Effector memory CD4-positive, alpha-beta T cell (primary cell): ENCODE measurements around the gene RBMS1.

Source experiments
- DNase-seq, 3 donors: peaks; one replicate each; pipeline ENCODE4 v3.0.0-alpha.2; 2020
- H3K27ac ChIP-seq: 2 replicates; pipeline ENCODE4 v1.7.0; 2013; ENCODE audit warnings: mild to moderate bottlenecking, low read length, moderate library complexity; ENCODE audit not compliant: insufficient read depth, poor library complexity, severe bottlenecking
- H3K27me3 ChIP-seq: replicated peaks from 2 replicates; pipeline ENCODE4 v1.7.0; 2013; ENCODE audit warnings: mild to moderate bottlenecking, low read length; ENCODE audit not compliant: insufficient read depth, control insufficient read depth, poor library complexity, severe bottlenecking
- H3K36me3 ChIP-seq: 2 replicates; pipeline ENCODE4 v1.7.0; 2013; ENCODE audit warnings: mild to moderate bottlenecking, low read length, moderate library complexity; ENCODE audit not compliant: control insufficient read depth, insufficient read depth
- H3K4me1 ChIP-seq: 2 replicates; pipeline ENCODE4 v1.7.0; 2013; ENCODE audit warnings: low read length, mild to moderate bottlenecking; ENCODE audit not compliant: control insufficient read depth, insufficient read depth, poor library complexity, severe bottlenecking
- H3K4me3 ChIP-seq: 2 replicates; pipeline ENCODE4 v1.7.0; 2013; ENCODE audit warnings: low read length, low read depth, mild to moderate bottlenecking; ENCODE audit not compliant: insufficient read depth, poor library complexity, severe bottlenecking
- H3K9me3 ChIP-seq: 2 replicates; pipeline ENCODE4 v1.7.0; 2013; ENCODE audit warnings: mild to moderate bottlenecking, low read length, moderate library complexity; ENCODE audit not compliant: control insufficient read depth

The RBMS1 gene

DNA sequence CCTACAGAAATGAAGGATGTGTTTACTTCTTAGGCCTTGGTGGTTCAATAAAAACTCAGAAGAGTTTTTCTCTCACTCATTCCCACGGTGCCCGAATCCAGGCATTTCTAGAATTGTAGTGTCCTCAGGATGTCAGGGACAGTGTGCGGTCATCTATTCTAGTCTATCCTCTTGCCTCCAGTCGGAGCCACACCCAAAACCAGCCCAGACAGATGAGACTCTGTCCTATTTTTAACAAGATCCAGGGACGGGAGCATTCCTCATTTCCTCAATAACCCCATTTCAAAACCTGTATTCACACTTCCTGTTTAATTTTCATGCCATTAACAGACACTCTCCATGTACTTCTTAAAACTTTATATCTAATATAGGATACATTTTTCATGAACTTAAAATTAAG, 11.6 kb upstream of the RBMS1 start:
- H3K4me1 ChIP-seq: no peaks in the 10 kb centered on the region
- H3K27ac ChIP-seq: no peak overlapping the region
- H3K27me3 ChIP-seq: no peaks in the 10 kb centered on the region
- no peaks in the 10 kb centered on the region for H3K36me3 ChIP-seq
- H3K9me3 ChIP-seq: no peaks in the 10 kb centered on the region
- H3K4me3 ChIP-seq: no peak overlapping the region
- DNase-seq: no peak

DNA sequence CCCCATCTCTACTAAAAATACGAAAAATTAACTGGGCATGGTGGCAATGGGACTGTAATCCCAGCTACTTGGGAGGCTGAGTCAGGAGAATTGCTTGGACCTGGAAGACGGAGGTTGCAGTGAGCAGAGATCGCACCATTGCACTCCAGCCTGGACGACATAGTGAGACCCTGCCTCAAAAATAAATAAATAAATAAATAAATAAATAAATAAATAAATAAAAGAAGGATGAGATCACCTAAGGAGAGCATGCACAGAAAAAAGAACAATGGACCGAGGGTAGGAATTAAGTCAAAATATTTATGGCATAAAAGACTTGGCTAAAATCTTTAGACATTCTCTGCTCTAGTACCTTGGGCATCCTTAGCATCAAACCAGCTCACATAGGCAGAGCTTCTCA, 8.9 kb upstream of the RBMS1 start:
- no peak for DNase-seq
- Histone ChIP-seq H3K27ac (no peak overlapping the region), H3K4me3 (no peak overlapping the region), H3K36me3 (no peaks in the 10 kb centered on the region), H3K4me1 (no peaks in the 10 kb centered on the region), H3K9me3 (no peaks in the 10 kb centered on the region), H3K27me3 (no peaks in the 10 kb centered on the region)

DNA sequence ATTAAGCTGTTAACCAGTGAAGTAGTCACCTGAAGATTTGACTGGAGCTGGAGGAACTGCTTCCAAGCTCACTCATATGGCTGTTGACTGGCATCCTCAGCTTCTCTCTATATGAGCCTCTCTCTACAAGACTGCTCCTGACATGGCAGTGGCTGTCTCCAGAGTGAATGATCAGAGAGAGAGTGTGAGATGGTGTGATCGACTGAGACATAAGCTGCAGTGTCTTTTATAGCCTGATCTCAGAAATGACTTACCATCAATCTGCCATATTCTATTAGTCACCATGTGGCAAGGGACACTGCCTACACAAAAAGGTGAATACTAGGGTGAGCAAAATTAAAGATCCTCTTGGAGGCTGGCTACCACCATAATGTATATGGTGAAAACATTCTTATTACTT, 7.8 kb upstream of the RBMS1 start:
- no peaks in the 10 kb centered on the region for H3K9me3 ChIP-seq
- no peak overlapping the region for H3K4me3 ChIP-seq
- H3K27me3 ChIP-seq: no peaks in the 10 kb centered on the region
- H3K36me3 ChIP-seq: no peaks in the 10 kb centered on the region
- no peaks in the 10 kb centered on the region for H3K4me1 ChIP-seq
- H3K27ac ChIP-seq: no peak overlapping the region
- DNase-seq: no peak

DNA sequence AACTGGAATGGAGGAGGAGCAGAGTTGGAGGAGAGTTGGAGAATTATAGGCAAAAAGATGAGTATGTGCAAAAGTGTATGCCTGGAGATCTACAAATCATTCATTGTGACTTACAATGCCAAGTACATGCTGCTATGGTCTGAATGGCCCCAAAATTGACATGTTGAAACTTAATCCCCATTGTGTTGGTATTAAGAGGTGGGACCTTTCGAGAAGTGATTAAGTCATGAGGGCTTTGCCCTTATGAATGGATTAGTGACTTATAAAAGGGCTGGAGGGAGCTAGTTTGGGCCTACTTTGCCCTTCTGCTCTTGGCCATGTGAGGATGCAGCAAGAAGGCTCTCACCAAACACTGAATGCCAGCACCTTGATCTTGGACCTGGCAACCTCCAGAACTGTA, 6.3 kb upstream of the RBMS1 start:
- Histone ChIP-seq H3K4me3 (no peak overlapping the region), H3K36me3 (no peaks in the 10 kb centered on the region), H3K27me3 (no peaks in the 10 kb centered on the region), H3K27ac (no peak overlapping the region), H3K9me3 (no peaks in the 10 kb centered on the region), H3K4me1 (no peaks in the 10 kb centered on the region)
- no peak for DNase-seq

DNA sequence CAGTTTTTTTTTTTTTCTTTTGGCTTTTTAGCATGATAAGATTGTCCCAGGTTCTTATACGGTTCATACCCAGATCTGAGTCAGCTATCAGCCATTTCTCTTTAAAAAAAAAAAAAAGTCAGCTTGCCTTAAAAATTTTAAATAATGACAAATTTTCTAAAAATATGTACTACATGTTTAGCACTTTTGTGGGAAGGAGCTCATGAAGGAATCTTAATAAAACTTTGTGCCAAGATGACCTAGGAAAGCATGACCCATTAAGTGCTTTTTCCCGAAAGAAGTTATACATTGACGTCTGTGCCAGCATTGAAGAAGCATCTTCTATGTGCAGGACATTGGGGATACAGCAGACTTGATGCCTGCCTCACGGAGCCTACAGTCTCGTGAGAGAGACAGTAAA, 4.5 kb upstream of the RBMS1 start:
- DNase-seq: no peak
- no peaks in the 10 kb centered on the region for H3K27me3 ChIP-seq
- no peak overlapping the region for H3K4me3 ChIP-seq
- no peak overlapping the region for H3K27ac ChIP-seq
- no peaks in the 10 kb centered on the region for H3K9me3 ChIP-seq
- no peaks in the 10 kb centered on the region for H3K4me1 ChIP-seq
- no peaks in the 10 kb centered on the region for H3K36me3 ChIP-seq

DNA sequence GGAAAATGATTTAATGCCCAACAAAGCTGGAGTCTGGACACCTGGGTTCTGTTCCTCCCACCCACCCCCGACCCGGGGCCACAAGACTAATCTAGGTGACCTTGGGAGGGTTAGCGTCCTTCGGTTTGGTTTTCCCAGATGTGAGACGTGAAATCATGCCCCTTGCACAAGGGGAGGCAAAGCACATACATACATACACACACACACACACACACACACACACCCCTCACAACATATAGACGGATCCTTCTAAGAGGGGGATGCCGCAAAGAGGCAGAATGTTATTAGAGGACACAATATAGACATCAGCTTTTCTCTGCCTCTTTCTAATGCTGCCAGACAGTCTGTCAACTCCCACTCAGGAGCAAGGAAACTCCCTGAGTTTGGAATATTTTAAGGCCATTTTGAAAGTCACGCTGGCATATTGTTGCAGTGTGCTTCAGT, 616 bp upstream of the RBMS1 start:
- Histone ChIP-seq H3K27ac (no peak overlapping the region), H3K4me1 (peaks cover 5% of the 10 kb centered on the region), H3K4me3 (peak overlapping the region; percentile 94), H3K9me3 (no peaks in the 10 kb centered on the region), H3K36me3 (no peaks in the 10 kb centered on the region), H3K27me3 (no peaks in the 10 kb centered on the region)
- no peak for DNase-seq

DNA sequence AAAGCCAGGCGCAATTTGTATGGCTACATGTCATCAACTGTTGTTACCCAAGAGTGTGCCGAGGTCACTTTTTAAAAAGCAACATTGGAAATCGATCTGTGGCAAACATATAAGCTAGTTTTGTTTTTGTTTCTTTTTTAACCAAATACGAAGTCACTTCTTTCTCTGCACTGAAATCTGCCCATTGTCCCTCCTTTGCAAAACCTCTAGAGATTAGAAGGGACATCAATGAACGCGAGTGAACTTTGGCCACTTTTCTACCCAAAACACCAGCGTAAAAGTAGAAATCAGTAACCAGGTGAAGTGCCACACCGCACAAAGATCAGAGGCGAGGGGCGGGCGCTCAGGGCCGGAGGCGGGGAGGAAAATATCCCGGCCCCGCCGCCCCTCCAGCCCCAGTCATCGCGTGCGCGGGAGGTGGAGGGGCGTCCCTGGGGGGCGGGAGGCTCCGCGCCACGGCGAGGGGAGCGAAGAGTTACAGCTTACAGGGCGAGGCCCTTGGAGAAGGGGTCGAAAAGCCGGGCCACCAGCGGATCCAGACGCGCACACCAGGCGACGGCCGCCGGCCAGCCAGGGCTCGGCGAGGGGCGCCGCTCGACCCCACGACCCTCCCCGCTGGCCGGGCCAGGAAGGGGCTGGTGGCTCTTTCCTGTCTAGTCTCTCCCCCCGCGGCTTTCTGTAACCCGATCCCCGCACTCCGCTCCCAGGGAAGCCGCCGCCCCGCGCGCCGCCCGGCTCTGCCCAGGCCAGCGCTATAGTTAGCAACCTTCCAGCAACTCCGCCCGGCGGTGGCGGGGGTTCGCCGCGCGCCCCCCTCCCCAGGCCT, 993 bp downstream of the RBMS1 start:
- no peaks in the 10 kb centered on the region for H3K9me3 ChIP-seq
- no peaks in the 10 kb centered on the region for H3K36me3 ChIP-seq
- H3K27ac ChIP-seq: peak overlapping the region; percentile 86
- no peaks in the 10 kb centered on the region for H3K27me3 ChIP-seq
- peak; percentile 44 to 52 (median 44) for DNase-seq
- peak overlapping the region; percentile 94 for H3K4me3 ChIP-seq
- peaks cover 7% of the 10 kb centered on the region for H3K4me1 ChIP-seq

DNA sequence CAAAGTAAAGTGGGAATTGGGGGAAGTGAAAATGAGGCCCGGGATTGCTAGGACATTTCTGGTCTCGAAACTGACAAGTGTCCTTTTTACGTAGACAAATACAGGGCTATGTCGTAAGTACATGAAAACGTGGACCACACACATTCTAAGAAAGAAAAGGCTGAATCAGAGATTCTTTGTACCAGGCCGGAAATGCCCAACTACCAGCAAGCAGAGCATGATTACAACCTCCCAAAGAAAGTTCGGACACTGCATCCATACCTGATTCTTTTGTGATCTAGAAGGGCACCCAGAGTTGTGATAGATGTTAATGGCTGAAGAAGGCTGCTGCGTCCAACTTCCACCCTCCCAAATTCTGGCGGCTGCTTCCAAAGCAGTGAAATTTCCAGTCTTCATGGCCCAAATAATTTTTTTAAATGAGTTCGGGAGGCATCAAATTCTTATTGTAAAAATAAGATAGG, 1.7 kb downstream of the RBMS1 start:
- Histone ChIP-seq H3K4me3 (peak overlapping the region; percentile 94), H3K9me3 (no peaks in the 10 kb centered on the region), H3K27me3 (no peaks in the 10 kb centered on the region), H3K4me1 (peaks cover 13% of the 10 kb centered on the region), H3K27ac (peak overlapping the region; percentile 86), H3K36me3 (no peaks in the 10 kb centered on the region)
- no peak for DNase-seq

DNA sequence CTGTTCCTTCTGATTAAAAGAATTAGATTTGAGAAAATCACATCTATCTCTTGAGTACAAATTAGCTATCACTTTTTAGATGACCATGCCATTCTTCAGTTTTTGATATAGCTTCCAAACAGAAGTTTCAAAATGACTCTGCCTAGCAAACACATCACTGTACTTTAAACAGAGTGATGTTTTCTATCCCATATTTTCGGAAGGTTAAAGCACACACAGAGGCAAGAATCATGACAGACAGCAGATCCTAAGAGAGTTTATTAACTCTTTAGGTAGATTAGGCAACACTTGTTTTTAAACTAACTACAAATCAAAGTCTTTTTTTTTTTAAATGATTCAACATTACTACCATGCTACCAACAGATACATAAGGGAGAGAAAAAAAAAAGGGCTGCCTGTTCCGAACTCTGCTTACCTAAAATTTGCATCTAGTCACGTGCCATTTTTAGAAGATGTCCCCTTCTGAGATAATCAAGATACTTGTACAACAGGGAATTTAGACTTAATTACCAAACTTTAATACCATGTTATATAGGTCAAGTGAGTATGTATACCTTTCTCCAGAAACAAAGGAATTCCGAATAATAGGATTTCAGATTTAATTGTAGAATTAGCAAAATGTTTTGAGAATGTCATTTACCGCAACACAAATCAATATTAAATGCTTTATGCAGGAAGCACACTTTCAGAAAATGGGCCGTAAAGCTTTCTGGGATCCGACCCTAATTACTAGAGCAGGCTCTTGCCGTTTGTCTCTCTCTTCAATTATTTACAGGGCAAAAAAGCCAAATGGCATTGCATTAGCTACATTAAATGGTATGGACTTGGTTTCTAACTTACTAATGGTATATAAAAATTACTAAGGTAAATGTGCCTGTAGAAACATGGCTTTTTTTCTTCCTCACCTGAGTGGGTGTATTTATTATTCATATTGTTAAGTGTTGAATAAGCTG, 2.6 kb downstream of the RBMS1 start:
- peak overlapping the region; percentile 94 for H3K4me3 ChIP-seq
- no peaks in the 10 kb centered on the region for H3K9me3 ChIP-seq
- peaks cover 16% of the 10 kb centered on the region for H3K4me1 ChIP-seq
- H3K36me3 ChIP-seq: no peaks in the 10 kb centered on the region
- DNase-seq: no peak
- no peaks in the 10 kb centered on the region for H3K27me3 ChIP-seq
- H3K27ac ChIP-seq: peak overlapping the region; percentile 86

DNA sequence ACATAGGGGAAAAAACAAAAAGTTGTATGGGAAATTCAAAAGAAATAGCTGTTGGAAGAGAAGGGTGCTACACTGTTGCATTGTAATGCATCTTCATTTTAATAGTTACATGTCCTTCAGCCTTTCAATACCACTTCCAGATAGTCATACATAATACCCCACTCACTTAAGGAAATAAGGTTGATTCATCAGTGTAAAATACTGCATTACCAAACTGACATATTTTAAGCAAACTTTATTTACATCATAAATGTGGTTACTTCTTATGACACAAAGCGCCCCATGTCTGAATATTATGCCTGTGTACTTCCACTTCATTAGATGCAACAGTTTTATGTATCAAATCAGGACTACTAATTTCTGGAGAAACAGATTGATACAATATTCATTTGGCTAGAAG, 4.5 kb downstream of the RBMS1 start:
- peaks cover 28% of the 10 kb centered on the region for H3K4me1 ChIP-seq

More for the DNA sequence above, 4.5 kb downstream of the RBMS1 start:
- Histone ChIP-seq H3K36me3 (no peaks in the 10 kb centered on the region), H3K27ac (peak overlapping the region; percentile 25), H3K9me3 (no peaks in the 10 kb centered on the region), H3K27me3 (no peaks in the 10 kb centered on the region), H3K4me3 (no peak overlapping the region)
- DNase-seq: no peak
